Measurements from ENCODE around the gene MAPKAPK2. TPM values are rescaled to one million over a fixed set of nuclear protein-coding genes. Genes with fewer than 3 reads are reported as not detected.

Gene MAPKAPK2
- total RNA-seq, 6 donors from 2014 or later, result 64.8 to 135 (median 84.3) TPM

DNA sequence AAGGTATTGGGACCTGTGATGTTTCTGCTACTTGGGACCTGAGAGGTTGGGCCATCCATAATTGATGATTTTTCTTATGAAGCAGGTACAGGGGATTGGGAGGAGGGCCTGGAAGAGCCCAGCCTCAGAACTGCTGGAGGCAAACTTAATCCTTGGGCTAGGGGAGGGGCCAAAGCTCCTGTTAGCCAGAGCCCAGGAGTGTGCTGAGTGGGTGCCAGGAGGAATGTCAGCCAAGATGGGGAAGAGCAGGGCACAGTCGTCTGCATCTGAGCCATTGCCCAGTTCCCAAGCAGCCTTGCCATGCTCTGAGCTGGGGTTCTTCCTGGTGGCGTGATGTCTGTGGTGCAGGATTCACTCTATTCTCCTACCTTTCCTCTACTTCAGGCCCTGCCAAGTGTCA, 5.8 kb downstream of the MAPKAPK2 start:
- H3K4me1 ChIP-seq, result peaks cover 79 to 86% (median 83%) of the 10 kb centered on the region in 4 donors
- H3K27me3 ChIP-seq, result no peaks in the 10 kb centered on the region
- no peak overlapping the region for H3K4me3 ChIP-seq
- H3K9me3 ChIP-seq, result no peaks in the 10 kb centered on the region
- ATAC-seq (ENCODE audit: low FRiP score in 2 of 2) (no peak), DNase-seq (no peak)
- no peak overlapping the region for H3K27ac ChIP-seq
- 68 to 86% methylated on average over 1 to 2 of the region's 2 CpGs for WGBS, 2 donors
- peaks cover 0 to 5% (median 0%) of the 10 kb centered on the region in 4 donors for H3K36me3 ChIP-seq
- TF ChIP-seq POLR2A (IDR thresholded peaks at IDR 0.05) (no peak), EP300 (IDR thresholded peaks at IDR 0.05) (no peak), POLR2AphosphoS5 (IDR thresholded peaks at IDR 0.05) (no peak)
- TF ChIP-seq, protein P1, sequence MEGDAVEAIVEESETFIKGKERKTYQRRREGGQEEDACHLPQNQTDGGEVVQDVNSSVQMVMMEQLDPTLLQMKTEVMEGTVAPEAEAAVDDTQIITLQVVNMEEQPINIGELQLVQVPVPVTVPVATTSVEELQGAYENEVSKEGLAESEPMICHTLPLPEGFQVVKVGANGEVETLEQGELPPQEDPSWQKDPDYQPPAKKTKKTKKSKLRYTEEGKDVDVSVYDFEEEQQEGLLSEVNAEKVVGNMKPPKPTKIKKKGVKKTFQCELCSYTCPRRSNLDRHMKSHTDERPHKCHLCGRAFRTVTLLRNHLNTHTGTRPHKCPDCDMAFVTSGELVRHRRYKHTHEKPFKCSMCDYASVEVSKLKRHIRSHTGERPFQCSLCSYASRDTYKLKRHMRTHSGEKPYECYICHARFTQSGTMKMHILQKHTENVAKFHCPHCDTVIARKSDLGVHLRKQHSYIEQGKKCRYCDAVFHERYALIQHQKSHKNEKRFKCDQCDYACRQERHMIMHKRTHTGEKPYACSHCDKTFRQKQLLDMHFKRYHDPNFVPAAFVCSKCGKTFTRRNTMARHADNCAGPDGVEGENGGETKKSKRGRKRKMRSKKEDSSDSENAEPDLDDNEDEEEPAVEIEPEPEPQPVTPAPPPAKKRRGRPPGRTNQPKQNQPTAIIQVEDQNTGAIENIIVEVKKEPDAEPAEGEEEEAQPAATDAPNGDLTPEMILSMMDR (IDR thresholded peaks at IDR 0.05), result no peak

GRCh38 chr1:206691604-206692003, 6.9 kb downstream of the MAPKAPK2 start:
- TF ChIP-seq POLR2A (IDR thresholded peaks at IDR 0.05), result no peak
- peak in 1 of 2 donors; percentile 16 for TF ChIP-seq POLR2AphosphoS5 (IDR thresholded peaks at IDR 0.05)
- Histone ChIP-seq H3K9me3 (no peaks in the 10 kb centered on the region), H3K27me3 (no peaks in the 10 kb centered on the region), H3K27ac (peak overlapping the region in 1 of 4 donors; percentile 35), H3K4me3 (no peak overlapping the region), H3K36me3 (peaks cover 0 to 5% (median 0%) of the 10 kb centered on the region in 4 donors), H3K4me1 (peaks cover 80 to 88% (median 85%) of the 10 kb centered on the region in 4 donors)
- peak; percentile 10 to 36 for ATAC-seq (ENCODE audit: low FRiP score in 2 of 2)
- WGBS, 2 donors, result 58 to 67% methylated on average over 7 to 8 of the region's 8 CpGs
- no peak for DNase-seq

- Histone ChIP-seq H3K4me1 (peaks cover 76 to 88% (median 79%) of the 10 kb centered on the region in 4 donors), H3K4me3 (no peak overlapping the region), H3K27ac (peak overlapping the region in 3 of 4 donors; percentile 17 to 57 (median 36)), H3K27me3 (no peaks in the 10 kb centered on the region), H3K9me3 (no peaks in the 10 kb centered on the region), H3K36me3 (peaks cover 0 to 5% (median 0%) of the 10 kb centered on the region in 4 donors)
- no peak for TF ChIP-seq POLR2A (IDR thresholded peaks at IDR 0.05)
- no peak for TF ChIP-seq EP300 (IDR thresholded peaks at IDR 0.05)
- TF ChIP-seq POLR2AphosphoS5 (IDR thresholded peaks at IDR 0.05), result peak in 1 of 2 donors; percentile 22
- TF ChIP-seq, protein P1 (IDR thresholded peaks at IDR 0.05), result no peak
- 55 to 62% methylated on average over 5 to 10 of the region's 10 CpGs for WGBS, 2 donors
- peak in 1 of 2 donors; percentile 63 for ATAC-seq (ENCODE audit: low FRiP score in 2 of 2)
- DNase-seq, result no peak
Measured at GRCh38 chr1:206693029-206693428, 8.3 kb downstream of the MAPKAPK2 start.

GRCh38 chr1:206693592-206693991, 8.9 kb downstream of the MAPKAPK2 start:
- peaks cover 74 to 87% (median 76%) of the 10 kb centered on the region in 4 donors for H3K4me1 ChIP-seq
- peak in 1 of 2 donors; percentile 59 for ATAC-seq (ENCODE audit: low FRiP score in 2 of 2)
- no peak overlapping the region for H3K4me3 ChIP-seq
- no peaks in the 10 kb centered on the region for H3K9me3 ChIP-seq
- 75 to 83% methylated on average over 7 of the region's 7 CpGs for WGBS, 2 donors
- no peaks in the 10 kb centered on the region for H3K27me3 ChIP-seq
- H3K27ac ChIP-seq, result peak overlapping the region in 3 of 4 donors; percentile 17 to 57 (median 36)
- DNase-seq, result no peak
- H3K36me3 ChIP-seq, result peaks cover 0 to 5% (median 0%) of the 10 kb centered on the region in 4 donors
- TF ChIP-seq POLR2AphosphoS5 (IDR thresholded peaks at IDR 0.05), result no peak
- TF ChIP-seq POLR2A (IDR thresholded peaks at IDR 0.05), result no peak
- TF ChIP-seq, protein P1 (IDR thresholded peaks at IDR 0.05), result no peak
- no peak for TF ChIP-seq EP300 (IDR thresholded peaks at IDR 0.05)

GRCh38 chr1:206694171-206695124, 9.7 kb downstream of the MAPKAPK2 start:
- ATAC-seq (ENCODE audit: low FRiP score in 2 of 2) (no peak), DNase-seq (no peak)
- Histone ChIP-seq H3K27me3 (no peaks in the 10 kb centered on the region), H3K9me3 (no peaks in the 10 kb centered on the region), H3K27ac (no peak overlapping the region), H3K4me1 (peaks cover 74 to 87% (median 78%) of the 10 kb centered on the region in 4 donors), H3K4me3 (no peak overlapping the region), H3K36me3 (peaks cover 0 to 5% (median 0%) of the 10 kb centered on the region in 4 donors)
- 70 to 75% methylated on average over 9 to 11 of the region's 11 CpGs for WGBS, 2 donors
- TF ChIP-seq, protein P1 (IDR thresholded peaks at IDR 0.05), result no peak
- TF ChIP-seq POLR2AphosphoS5 (IDR thresholded peaks at IDR 0.05) (no peak), EP300 (IDR thresholded peaks at IDR 0.05) (no peak), POLR2A (IDR thresholded peaks at IDR 0.05) (no peak)

All from upper lobe of left lung (tissue), 6 donors.